Left lung (tissue), 10 donors: ENCODE data around the gene UVRAG. TPM values are rescaled to one million over a fixed set of nuclear protein-coding genes. Genes with fewer than 3 reads are reported as not detected.

Source experiments
- ATAC-seq: fragments of 200-7000 bp; cut with Tn5 transposase; one replicate; pipeline ENCODE4 v1.9.1; 2020; ENCODE audit warnings: moderate library complexity
- DNase-seq, 4 donors: peaks; one replicate each; pipeline ENCODE4 v3.0.0-alpha.2; 2013 to 2020
- H3K27ac ChIP-seq, 2 donors: fragments of 200-600 bp; sonication (generic) in 1 of 2; one replicate each; pipeline versions ENCODE4 v1.5.0 to v1.8.0; 2020 to 2021
- H3K27me3 ChIP-seq, 2 donors: fragments of 200-600 bp; sonication (generic) in 1 of 2; one replicate each; pipeline versions ENCODE4 v1.5.0 to v1.8.0; 2020 to 2021
- H3K36me3 ChIP-seq, 2 donors: fragments of 200-600 bp; sonication (generic) in 1 of 2; one replicate each; pipeline versions ENCODE4 v1.5.0 to v1.8.0; 2020 to 2021
- H3K4me1 ChIP-seq, 2 donors: fragments of 200-600 bp; one replicate each; pipeline ENCODE4 v1.8.0; 2021
- H3K4me3 ChIP-seq, 2 donors: fragments of 200-600 bp; sonication (generic) in 1 of 2; one replicate each; pipeline versions ENCODE4 v1.5.0 to v1.8.0; 2020 to 2021; ENCODE audit warnings: mild to moderate bottlenecking in 1 of 2
- H3K9me3 ChIP-seq, 2 donors: fragments of 200-600 bp; sonication (generic) in 1 of 2; one replicate each; pipeline versions ENCODE4 v1.5.0 to v1.8.0; 2020 to 2021
- CTCF ChIP-seq, 2 donors: fragments of 200-600 bp; sonication (generic) in 1 of 2; IDR thresholded peaks; one replicate each; pipeline versions ENCODE4 v1.5.0 to v1.8.0; 2021; ENCODE audit warnings: antibody characterized with exemption in 2 of 2
- intact Hi-C, 2 donors: fragments of 100-400 bp; cut with DNase I; formaldehyde crosslinking; loops; one replicate each; pipeline versions ENCODE4 v1.11.2 to v1.14.2; 2022
- polyA plus RNA-seq, 6 donors: library from polyadenylated mRNA; unstranded; fragments of 120-200 nt; gene quantifications; one replicate each; pipeline ENCODE4 v1.2.1, GENCODE V29; 2013; ENCODE audit not compliant: insufficient read length in 6 of 6
- total RNA-seq, 2 donors: library from RNA; stranded (reverse); fragmentation: NEBNext Ultra II Directional; extraction: Animal tissue kit (Norgen Biotek cat#: 25700); gene quantifications; one replicate each; pipeline ENCODE4 v1.2.1, GENCODE V29; 2021
- donor health status: DM: no; HTN: yes; CAD: no.
- donor health status: DM: no; HTN: no; CAD: no.

UVRAG gene
- total and polyA plus RNA-seq, 8 donors, result 19.3 to 36.0 (median 22.3) TPM

- no peak for ATAC-seq
- no peak for DNase-seq
- TF ChIP-seq CTCF (IDR thresholded peaks at IDR 0.05), result no peak
- intact Hi-C loops, result no loop called here
- H3K27ac ChIP-seq, result no peak overlapping the region
- H3K27me3 ChIP-seq, result no peaks in the 10 kb centered on the region
- no peak overlapping the region for H3K4me3 ChIP-seq
- H3K4me1 ChIP-seq, result peaks cover 3 to 5% of the 10 kb centered on the region in 2 donors
- H3K36me3 ChIP-seq, result no peaks in the 10 kb centered on the region
- H3K9me3 ChIP-seq, result peaks cover 0 to under 1% of the 10 kb centered on the region in 2 donors
Measured at GRCh38 chr11:76085270-76085669, 270.3 kb downstream of the UVRAG start.

GRCh38 chr11:76086743-76087635 is 272.0 kb downstream of the UVRAG start:
- no peaks in the 10 kb centered on the region for H3K27me3 ChIP-seq
- peaks cover 0 to 4% of the 10 kb centered on the region in 2 donors for H3K9me3 ChIP-seq
- H3K4me1 ChIP-seq, result peaks cover 3 to 5% of the 10 kb centered on the region in 2 donors
- DNase-seq (no peak), ATAC-seq (no peak)
- intact Hi-C loops, result no loop called here
- H3K4me3 ChIP-seq, result no peak overlapping the region
- H3K27ac ChIP-seq, result no peak overlapping the region
- no peaks in the 10 kb centered on the region for H3K36me3 ChIP-seq
- TF ChIP-seq CTCF (IDR thresholded peaks at IDR 0.05), result no peak

GRCh38 chr11:76087749-76088148 is 272.7 kb downstream of the UVRAG start:
- H3K9me3 ChIP-seq, result peaks cover 0 to 4% of the 10 kb centered on the region in 2 donors
- no peaks in the 10 kb centered on the region for H3K27me3 ChIP-seq
- H3K4me1 ChIP-seq, result peaks cover 3 to 5% of the 10 kb centered on the region in 2 donors
- no peak for ATAC-seq
- TF ChIP-seq CTCF (IDR thresholded peaks at IDR 0.05), result no peak
- no peak overlapping the region for H3K27ac ChIP-seq
- H3K36me3 ChIP-seq, result no peaks in the 10 kb centered on the region
- no peak for DNase-seq
- no peak overlapping the region for H3K4me3 ChIP-seq
- intact Hi-C loops, result no loop called here

GRCh38 chr11:76088511-76088910 is 273.5 kb downstream of the UVRAG start:
- Histone ChIP-seq H3K36me3 (no peaks in the 10 kb centered on the region), H3K27me3 (no peaks in the 10 kb centered on the region), H3K4me3 (no peak overlapping the region), H3K4me1 (peaks cover 0 to 3% of the 10 kb centered on the region in 2 donors), H3K9me3 (peaks cover 0 to 4% of the 10 kb centered on the region in 2 donors), H3K27ac (no peak overlapping the region)
- DNase-seq (no peak), ATAC-seq (no peak)
- TF ChIP-seq CTCF (IDR thresholded peaks at IDR 0.05), result no peak
- intact Hi-C loops, result no loop called here

GRCh38 chr11:76090174-76090573 is 275.2 kb downstream of the UVRAG start:
- Histone ChIP-seq H3K4me1 (no peaks in the 10 kb centered on the region), H3K36me3 (no peaks in the 10 kb centered on the region), H3K4me3 (no peak overlapping the region), H3K27me3 (no peaks in the 10 kb centered on the region), H3K27ac (no peak overlapping the region), H3K9me3 (peaks cover 0 to 4% of the 10 kb centered on the region in 2 donors)
- no peak for ATAC-seq
- DNase-seq, result no peak
- TF ChIP-seq CTCF (IDR thresholded peaks at IDR 0.05), result no peak
- intact Hi-C loops, result no loop called here
